ENCODE measurements around the gene SLC28A3. TPM values are rescaled to one million over a fixed set of nuclear protein-coding genes. Genes with fewer than 3 reads are reported as not detected.

SLC28A3 gene
- total and polyA plus RNA-seq, 2 donors (not counting 3 experiments of a cell fraction or from before 2014, with no cell fraction given) = not detected

GRCh38 chr9:84228130-84228720 lies 112.3 kb downstream of the SLC28A3 start:
- no peaks in the 10 kb centered on the region for H3K36me3 ChIP-seq (ENCODE audit: control insufficient read depth in 2 of 2, extremely low read depth in 1 of 2, insufficient read depth in 2 of 2, low read length in 2 of 2)
- DNase-seq (ENCODE audit: low read depth, low spot score) (no peak), FAIRE-seq (no peak)
- no peaks in the 10 kb centered on the region for H3K9me1 ChIP-seq (replicated peaks; ENCODE audit: control insufficient read depth, extremely low read depth, insufficient read depth, low read length)
- no TSS peak for BruUV-seq (replicated peaks)
- no peak for TF ChIP-seq EZH2 (IDR thresholded peaks at IDR 0.05; ENCODE audit: borderline replicate concordance, low read depth, low read length, severe bottlenecking)
- no peak for TF ChIP-seq FOS (IDR thresholded peaks at IDR 0.05; ENCODE audit: borderline replicate concordance, insufficient read depth, low read length)
- no peak for TF ChIP-seq JUN (IDR thresholded peaks at IDR 0.05; ENCODE audit: borderline replicate concordance, insufficient read depth, insufficient read length, low read depth)
- TF ChIP-seq GATA2 (IDR thresholded peaks at IDR 0.05; ENCODE audit: insufficient read depth, insufficient read length, low read depth, low read length) = no peak
- TF ChIP-seq CTCF (IDR thresholded peaks at IDR 0.05; ENCODE audit: extremely low read depth in 1 of 2, insufficient read depth in 1 of 2, low read depth in 1 of 2, low read length in 2 of 2) = no peak
- no peak for TF ChIP-seq POLR2AphosphoS5 (IDR thresholded peaks at IDR 0.05; ENCODE audit: insufficient read depth, low read depth, low read length)
- TF ChIP-seq MAX (IDR thresholded peaks at IDR 0.05; ENCODE audit: insufficient read depth, insufficient read length) = no peak
- no peak for TF ChIP-seq POLR2A (IDR thresholded peaks at IDR 0.05; ENCODE audit: low read depth, low read length)
- no peak for TF ChIP-seq MYC (IDR thresholded peaks at IDR 0.05; ENCODE audit: low read depth, low read length)
- no peak overlapping the region for H2AFZ ChIP-seq (ENCODE audit: low read depth, low read length)
- no peak overlapping the region for H3K9ac ChIP-seq (replicated peaks; ENCODE audit: extremely low read depth, insufficient read depth, low read length)
- H3K4me1 ChIP-seq (ENCODE audit: control insufficient read depth, extremely low read depth, insufficient read depth, low read length) = no peaks in the 10 kb centered on the region
- H3K4me2 ChIP-seq (ENCODE audit: insufficient read depth, low read length) = no peak overlapping the region
- peaks cover 0 to 2% of the 10 kb centered on the region in 2 experiments for H3K27me3 ChIP-seq (ENCODE audit: control insufficient read depth in 2 of 2, insufficient read depth in 2 of 2, low read length in 2 of 2)
- no peaks in the 10 kb centered on the region for H3K9me3 ChIP-seq (replicated peaks; ENCODE audit: control insufficient read depth, insufficient read depth, low read length)
- no peaks in the 10 kb centered on the region for H3K79me2 ChIP-seq (ENCODE audit: control insufficient read depth, insufficient read depth, low read length)
- dilution Hi-C loops (cut with MboI; ENCODE audit: extremely low pct_ligation_motif_present, low sequenced_read_pairs) = no loop called here
- no peaks in the 10 kb centered on the region for H4K20me1 ChIP-seq (replicated peaks; ENCODE audit: control insufficient read depth, extremely low read depth, insufficient read depth, low read length)
- ChIA-PET POLR2A (no interaction called here), CTCF (interaction anchor here (0.9 to 2.0 kb wide), 2 partner anchors 11 to 33 kb away, joined by 4 read pairs; no protein-coding TSS in a partner anchor)
- intact Hi-C loops (cut with micrococcal nuclease) = no loop called here
- H3K27ac ChIP-seq (ENCODE audit: insufficient read depth, low read depth, low read length) = no peak overlapping the region
- no peak overlapping the region for H3K4me3 ChIP-seq (replicated peaks in 1 of 3; ENCODE audit: insufficient read depth in 1 of 3, low read depth in 1 of 3, low read length in 3 of 3)
